ENCODE data around the gene RFT1.

Gene RFT1

DNA sequence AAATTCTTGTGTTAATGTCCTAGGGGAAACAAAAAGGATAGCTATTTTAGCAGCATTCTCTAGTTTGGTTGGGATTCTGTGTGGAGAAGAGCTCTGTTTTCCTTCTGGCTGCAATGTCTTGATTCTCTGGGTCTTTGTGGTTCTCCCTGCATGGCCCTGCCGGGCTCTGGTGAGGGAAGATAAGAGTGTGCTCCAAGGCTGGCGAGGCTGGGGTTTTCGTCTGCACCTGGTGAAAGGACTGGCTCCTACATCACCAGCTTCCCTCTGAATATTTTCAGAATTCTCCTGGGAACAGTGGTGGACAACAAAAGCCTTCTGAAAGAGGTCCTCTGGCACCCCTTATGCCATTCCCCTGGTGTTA, 46.3 kb downstream of the RFT1 start:
- Histone ChIP-seq H2BK5ac (ENCODE audit: low read depth, low read length, poor library complexity) (no peak overlapping the region), H3K9me3 (ENCODE audit: insufficient read depth, low read depth, low read length) (peaks cover 1% of the 10 kb centered on the region), H3K4me3 (ENCODE audit: low read depth, low read length) (no peak overlapping the region), H3K4ac (ENCODE audit: low read depth, low read length) (no peak overlapping the region), H3K4me2 (ENCODE audit: low read length) (no peak overlapping the region), H3K27me3 (ENCODE audit: insufficient read depth, low read length) (no peaks in the 10 kb centered on the region), H2BK120ac (ENCODE audit: insufficient read depth, low read length, poor library complexity) (no peak overlapping the region), H3K9ac (ENCODE audit: low read length) (no peak overlapping the region), H2AFZ (ENCODE audit: insufficient read depth, low read length, poor library complexity) (no peak overlapping the region), H2BK12ac (ENCODE audit: low read length) (no peak overlapping the region), H4K8ac (ENCODE audit: low read depth, low read length) (no peak overlapping the region), H4K12ac (ENCODE audit: low read depth, low read length) (no peak overlapping the region), H4K91ac (ENCODE audit: low read depth, low read length) (no peak overlapping the region), H3K27ac (ENCODE audit: low read depth, low read length) (no peak overlapping the region), H3K14ac (ENCODE audit: low read length) (no peak overlapping the region), H2AK5ac (ENCODE audit: low read length) (no peak overlapping the region), H3K23ac (ENCODE audit: low read length) (no peak overlapping the region), H3K4me1 (ENCODE audit: control insufficient read depth in 1 of 2, insufficient read depth in 2 of 2, low read length in 2 of 2) (no peaks in the 10 kb centered on the region), H3K79me2 (ENCODE audit: control insufficient read depth, insufficient read depth, low read length, poor library complexity) (no peaks in the 10 kb centered on the region), H3K18ac (ENCODE audit: low read length) (no peak overlapping the region), H3K79me1 (ENCODE audit: low read length) (no peaks in the 10 kb centered on the region), H3K36me3 (ENCODE audit: control insufficient read depth in 1 of 2, insufficient read depth in 2 of 2, low read length in 2 of 2) (no peaks in the 10 kb centered on the region)
- no CpG with 5 or more reads among the region's 3 CpGs for WGBS (ENCODE audit: extremely low coverage, insufficient coverage, insufficient read length)
- DNase-seq, result no peak

DNA sequence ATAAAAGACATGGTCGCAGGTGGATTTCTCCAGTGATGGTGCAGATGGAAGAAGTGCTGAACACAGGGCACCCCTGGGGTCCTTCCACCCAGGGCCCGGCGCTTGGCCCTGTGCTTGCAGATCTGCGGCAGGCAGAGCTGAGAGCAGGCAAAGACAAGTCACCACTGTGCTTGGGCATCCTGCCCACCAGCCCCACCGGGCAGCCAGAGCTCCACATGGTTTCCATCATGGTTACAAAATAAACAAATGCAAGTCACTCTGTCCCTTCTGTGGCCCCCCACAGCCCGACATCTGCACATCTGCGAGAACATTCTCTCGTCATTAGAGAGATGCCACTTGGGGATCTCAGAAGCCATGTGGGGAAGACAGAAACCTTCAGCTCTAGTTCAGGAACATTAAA, 46.7 kb downstream of the RFT1 start:
- H3K9ac ChIP-seq (ENCODE audit: low read length), result no peak overlapping the region
- no peak overlapping the region for H3K14ac ChIP-seq (ENCODE audit: low read length)
- H4K8ac ChIP-seq (ENCODE audit: low read depth, low read length), result no peak overlapping the region
- H2AFZ ChIP-seq (ENCODE audit: insufficient read depth, low read length, poor library complexity), result no peak overlapping the region
- H3K27me3 ChIP-seq (ENCODE audit: insufficient read depth, low read length), result no peaks in the 10 kb centered on the region
- no peak overlapping the region for H4K91ac ChIP-seq (ENCODE audit: low read depth, low read length)
- H2BK5ac ChIP-seq (ENCODE audit: low read depth, low read length, poor library complexity), result no peak overlapping the region
- H3K79me2 ChIP-seq (ENCODE audit: control insufficient read depth, insufficient read depth, low read length, poor library complexity), result no peaks in the 10 kb centered on the region
- no peak overlapping the region for H3K18ac ChIP-seq (ENCODE audit: low read length)
- no peak overlapping the region for H2AK5ac ChIP-seq (ENCODE audit: low read length)
- no peaks in the 10 kb centered on the region for H3K4me1 ChIP-seq (ENCODE audit: control insufficient read depth in 1 of 2, insufficient read depth in 2 of 2, low read length in 2 of 2)
- peaks cover 1% of the 10 kb centered on the region for H3K9me3 ChIP-seq (ENCODE audit: insufficient read depth, low read depth, low read length)
- H3K23ac ChIP-seq (ENCODE audit: low read length), result no peak overlapping the region
- no peak overlapping the region for H3K4ac ChIP-seq (ENCODE audit: low read depth, low read length)
- no peak for DNase-seq
- no peak overlapping the region for H2BK120ac ChIP-seq (ENCODE audit: insufficient read depth, low read length, poor library complexity)
- no peaks in the 10 kb centered on the region for H3K36me3 ChIP-seq (ENCODE audit: control insufficient read depth in 1 of 2, insufficient read depth in 2 of 2, low read length in 2 of 2)
- no CpG with 5 or more reads among the region's 8 CpGs for WGBS (ENCODE audit: extremely low coverage, insufficient coverage, insufficient read length)
- no peak overlapping the region for H3K27ac ChIP-seq (ENCODE audit: low read depth, low read length)
- H2BK12ac ChIP-seq (ENCODE audit: low read length), result no peak overlapping the region
- no peaks in the 10 kb centered on the region for H3K79me1 ChIP-seq (ENCODE audit: low read length)
- no peak overlapping the region for H3K4me3 ChIP-seq (ENCODE audit: low read depth, low read length)
- H3K4me2 ChIP-seq (ENCODE audit: low read length), result no peak overlapping the region
- no peak overlapping the region for H4K12ac ChIP-seq (ENCODE audit: low read depth, low read length)

- H3K27me3 ChIP-seq (ENCODE audit: insufficient read depth, low read length), result no peaks in the 10 kb centered on the region
- no peak overlapping the region for H3K9ac ChIP-seq (ENCODE audit: low read length)
- H3K36me3 ChIP-seq (ENCODE audit: control insufficient read depth in 1 of 2, insufficient read depth in 2 of 2, low read length in 2 of 2), result no peaks in the 10 kb centered on the region
- H3K18ac ChIP-seq (ENCODE audit: low read length), result no peak overlapping the region
- H2BK5ac ChIP-seq (ENCODE audit: low read depth, low read length, poor library complexity), result no peak overlapping the region
- H3K23ac ChIP-seq (ENCODE audit: low read length), result no peak overlapping the region
- WGBS (ENCODE audit: extremely low coverage, insufficient coverage, insufficient read length), result no CpG with 5 or more reads among the region's 8 CpGs
- H2AK5ac ChIP-seq (ENCODE audit: low read length), result no peak overlapping the region
- no peak overlapping the region for H2AFZ ChIP-seq (ENCODE audit: insufficient read depth, low read length, poor library complexity)
- H3K4me3 ChIP-seq (ENCODE audit: low read depth, low read length), result no peak overlapping the region
- no peaks in the 10 kb centered on the region for H3K79me1 ChIP-seq (ENCODE audit: low read length)
- H4K8ac ChIP-seq (ENCODE audit: low read depth, low read length), result no peak overlapping the region
- H3K4me1 ChIP-seq (ENCODE audit: control insufficient read depth in 1 of 2, insufficient read depth in 2 of 2, low read length in 2 of 2), result no peaks in the 10 kb centered on the region
- H2BK12ac ChIP-seq (ENCODE audit: low read length), result no peak overlapping the region
- no peak overlapping the region for H4K12ac ChIP-seq (ENCODE audit: low read depth, low read length)
- H3K4me2 ChIP-seq (ENCODE audit: low read length), result no peak overlapping the region
- no peak overlapping the region for H3K14ac ChIP-seq (ENCODE audit: low read length)
- no peak overlapping the region for H3K27ac ChIP-seq (ENCODE audit: low read depth, low read length)
- no peak overlapping the region for H3K4ac ChIP-seq (ENCODE audit: low read depth, low read length)
- H2BK120ac ChIP-seq (ENCODE audit: insufficient read depth, low read length, poor library complexity), result no peak overlapping the region
- no peaks in the 10 kb centered on the region for H3K79me2 ChIP-seq (ENCODE audit: control insufficient read depth, insufficient read depth, low read length, poor library complexity)
- peaks cover 1% of the 10 kb centered on the region for H3K9me3 ChIP-seq (ENCODE audit: insufficient read depth, low read depth, low read length)
- H4K91ac ChIP-seq (ENCODE audit: low read depth, low read length), result no peak overlapping the region
- no peak for DNase-seq
Observed at GRCh38 chr3:53082736-53083135, 47.5 kb downstream of the RFT1 start.

DNA sequence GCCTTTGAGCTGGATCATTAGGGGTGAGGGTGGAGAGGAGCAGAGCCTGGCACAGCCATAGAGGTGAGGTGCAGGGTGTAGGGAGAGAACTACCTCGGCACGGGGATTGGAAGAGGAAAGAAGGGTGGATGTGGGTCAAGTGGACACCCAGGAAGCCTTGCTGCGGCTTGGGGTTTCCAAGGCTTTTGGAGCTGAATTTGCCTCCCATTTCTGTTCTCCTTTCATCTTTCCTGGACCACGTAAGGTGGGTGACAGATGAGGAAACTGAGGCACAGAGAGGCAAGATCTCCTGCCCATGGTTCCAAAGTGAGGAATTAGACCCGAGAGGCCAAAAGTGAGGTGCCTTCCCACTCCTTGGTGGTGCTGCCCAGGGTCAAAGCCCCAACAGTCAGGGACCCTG, 48.9 kb downstream of the RFT1 start:
- H4K8ac ChIP-seq (ENCODE audit: low read depth, low read length), result no peak overlapping the region
- H2BK5ac ChIP-seq (ENCODE audit: low read depth, low read length, poor library complexity), result no peak overlapping the region
- no peak overlapping the region for H3K14ac ChIP-seq (ENCODE audit: low read length)
- H2BK120ac ChIP-seq (ENCODE audit: insufficient read depth, low read length, poor library complexity), result no peak overlapping the region
- no peak overlapping the region for H2AK5ac ChIP-seq (ENCODE audit: low read length)
- H3K27me3 ChIP-seq (ENCODE audit: insufficient read depth, low read length), result no peaks in the 10 kb centered on the region
- no peaks in the 10 kb centered on the region for H3K79me1 ChIP-seq (ENCODE audit: low read length)
- no peaks in the 10 kb centered on the region for H3K79me2 ChIP-seq (ENCODE audit: control insufficient read depth, insufficient read depth, low read length, poor library complexity)
- no peak overlapping the region for H4K12ac ChIP-seq (ENCODE audit: low read depth, low read length)
- H2BK12ac ChIP-seq (ENCODE audit: low read length), result no peak overlapping the region
- no peak overlapping the region for H3K27ac ChIP-seq (ENCODE audit: low read depth, low read length)
- H2AFZ ChIP-seq (ENCODE audit: insufficient read depth, low read length, poor library complexity), result no peak overlapping the region
- H4K91ac ChIP-seq (ENCODE audit: low read depth, low read length), result no peak overlapping the region
- no CpG with 5 or more reads among the region's 5 CpGs for WGBS (ENCODE audit: extremely low coverage, insufficient coverage, insufficient read length)
- peaks cover 1% of the 10 kb centered on the region for H3K9me3 ChIP-seq (ENCODE audit: insufficient read depth, low read depth, low read length)
- no peak for DNase-seq
- H3K4me1 ChIP-seq (ENCODE audit: control insufficient read depth in 1 of 2, insufficient read depth in 2 of 2, low read length in 2 of 2), result no peaks in the 10 kb centered on the region
- H3K4ac ChIP-seq (ENCODE audit: low read depth, low read length), result no peak overlapping the region
- no peak overlapping the region for H3K23ac ChIP-seq (ENCODE audit: low read length)
- H3K36me3 ChIP-seq (ENCODE audit: control insufficient read depth in 1 of 2, insufficient read depth in 2 of 2, low read length in 2 of 2), result no peaks in the 10 kb centered on the region
- no peak overlapping the region for H3K9ac ChIP-seq (ENCODE audit: low read length)
- H3K4me3 ChIP-seq (ENCODE audit: low read depth, low read length), result no peak overlapping the region
- no peak overlapping the region for H3K18ac ChIP-seq (ENCODE audit: low read length)
- no peak overlapping the region for H3K4me2 ChIP-seq (ENCODE audit: low read length)
